SU-DHL-6 (cell line): ENCODE results near the gene RGS17.

ENCODE experiments used
- H2AFZ ChIP-seq: fragments of 200-600 bp; sonication (generic); 2 replicates; pipeline ENCODE4 v1.6.1; 2014; ENCODE audit warnings: low read depth, mild to moderate bottlenecking, moderate library complexity, mixed read lengths, antibody characterized with exemption, low read length; ENCODE audit not compliant: severe bottlenecking
- H3F3A ChIP-seq: fragments of 200-600 bp; shearing (Covaris generic); 2 replicates; pipeline ENCODE4 v1.6.0; 2016; ENCODE audit warnings: antibody characterized with exemption, mild to moderate bottlenecking; ENCODE audit not compliant: insufficient read depth
- H3K27ac ChIP-seq: fragments of 200-600 bp; sonication (generic); 2 replicates; pipeline ENCODE4 v1.5.1; 2016; ENCODE audit warnings: low read depth, mild to moderate bottlenecking, low read length, moderate library complexity, mixed read lengths
- H3K27me3 ChIP-seq: fragments of 200-600 bp; sonication (generic), shearing (Covaris generic); 2 replicates; pipeline ENCODE4 v1.6.0; 2014; ENCODE audit warnings: mild to moderate bottlenecking, low read length
- H3K36me3 ChIP-seq: fragments of 200-600 bp; sonication (generic); 2 replicates; pipeline ENCODE4 v1.6.1; 2014; ENCODE audit warnings: mild to moderate bottlenecking, low read length, mixed read lengths
- H3K4me2 ChIP-seq: fragments of 300-600, 200-600 bp; shearing (Covaris generic), sonication (generic); 2 replicates; pipeline ENCODE4 v1.6.0; 2014; ENCODE audit warnings: low read length, low read depth, mild to moderate bottlenecking; ENCODE audit not compliant: poor library complexity, severe bottlenecking
- H3K4me3 ChIP-seq: fragments of 200-600 bp; sonication (generic); 2 replicates; pipeline ENCODE4 v1.5.1; 2014; ENCODE audit warnings: antibody characterized with exemption, low read length, mild to moderate bottlenecking, mixed read lengths; ENCODE audit not compliant: insufficient read depth, poor library complexity, severe bottlenecking
- H3K79me2 ChIP-seq: fragments of 200-600 bp; sonication (generic); 2 replicates; pipeline ENCODE4 v1.6.1; 2014; ENCODE audit warnings: mild to moderate bottlenecking, low read length, moderate library complexity; ENCODE audit not compliant: insufficient read depth
- H3K9ac ChIP-seq: fragments of 200-600 bp; sonication (generic); 2 replicates; pipeline ENCODE4 v1.7.0; 2014; ENCODE audit warnings: mild to moderate bottlenecking, low read length
- H3K9me2 ChIP-seq: fragments of 200-600 bp; sonication (generic); replicated peaks from 2 replicates; pipeline ENCODE4 v1.6.1; 2014; ENCODE audit warnings: low read length; ENCODE audit not compliant: insufficient read depth
- H3K9me3 ChIP-seq: fragments of 200-600 bp; sonication (generic); 2 replicates; pipeline ENCODE4 v1.6.1; 2014; ENCODE audit warnings: low read length, mixed read lengths; ENCODE audit not compliant: insufficient read depth
- H4K20me1 ChIP-seq: fragments of 200-600 bp; sonication (generic); 2 replicates; pipeline ENCODE4 v1.6.1; 2014; ENCODE audit warnings: low read depth, mild to moderate bottlenecking, antibody characterized with exemption, low read length, moderate library complexity, mixed read lengths
- CTCF ChIP-seq: fragments of 200-600 bp; sonication (generic); IDR thresholded peaks from one replicate; pipeline ENCODE4 v1.5.1; 2017; ENCODE audit warnings: antibody characterized with exemption, mild to moderate bottlenecking, low read length, moderate library complexity; ENCODE audit not compliant: insufficient read depth, poor library complexity, severe bottlenecking
- EZH2phosphoT487 ChIP-seq: fragments of 200-600 bp; sonication (generic), shearing (Covaris generic); conservative IDR thresholded peaks from 2 replicates; pipeline ENCODE4 v1.6.1; 2018; ENCODE audit warnings: mild to moderate bottlenecking, antibody characterized with exemption, low read length, moderate library complexity, mixed read lengths

Gene RGS17

GRCh38 chr6:153034139-153034538 lies 96.9 kb downstream of the RGS17 start:
- H3K27me3 ChIP-seq, result no peaks in the 10 kb centered on the region
- H3K4me2 ChIP-seq, result no peak overlapping the region
- H3K4me3 ChIP-seq, result no peak overlapping the region
- no peak overlapping the region for H2AFZ ChIP-seq
- no peak overlapping the region for H3K9ac ChIP-seq
- H3F3A ChIP-seq, result no peaks in the 10 kb centered on the region
- H4K20me1 ChIP-seq, result no peaks in the 10 kb centered on the region
- H3K9me3 ChIP-seq, result no peaks in the 10 kb centered on the region
- H3K79me2 ChIP-seq, result no peaks in the 10 kb centered on the region
- TF ChIP-seq CTCF, result no peak
- TF ChIP-seq EZH2phosphoT487, result no peak
- H3K36me3 ChIP-seq, result no peaks in the 10 kb centered on the region
- H3K9me2 ChIP-seq, result no peaks in the 10 kb centered on the region
- H3K27ac ChIP-seq, result no peak overlapping the region

GRCh38 chr6:153032255-153032882 lies 98.7 kb downstream of the RGS17 start:
- Histone ChIP-seq H3K79me2 (no peaks in the 10 kb centered on the region), H3K9me2 (no peaks in the 10 kb centered on the region), H2AFZ (no peak overlapping the region), H3F3A (no peaks in the 10 kb centered on the region), H3K4me2 (no peak overlapping the region), H4K20me1 (no peaks in the 10 kb centered on the region), H3K27me3 (no peaks in the 10 kb centered on the region), H3K27ac (no peak overlapping the region), H3K9me3 (no peaks in the 10 kb centered on the region), H3K9ac (no peak overlapping the region), H3K4me3 (no peak overlapping the region), H3K36me3 (no peaks in the 10 kb centered on the region)
- peak; percentile 47 for TF ChIP-seq CTCF
- no peak for TF ChIP-seq EZH2phosphoT487

- no peak for TF ChIP-seq EZH2phosphoT487
- TF ChIP-seq CTCF, result no peak
- no peaks in the 10 kb centered on the region for H3K9me2 ChIP-seq
- H2AFZ ChIP-seq, result no peak overlapping the region
- H4K20me1 ChIP-seq, result no peaks in the 10 kb centered on the region
- no peaks in the 10 kb centered on the region for H3K27me3 ChIP-seq
- no peak overlapping the region for H3K27ac ChIP-seq
- no peaks in the 10 kb centered on the region for H3K79me2 ChIP-seq
- no peak overlapping the region for H3K4me2 ChIP-seq
- no peak overlapping the region for H3K4me3 ChIP-seq
- no peaks in the 10 kb centered on the region for H3F3A ChIP-seq
- no peaks in the 10 kb centered on the region for H3K9me3 ChIP-seq
- no peak overlapping the region for H3K9ac ChIP-seq
- no peaks in the 10 kb centered on the region for H3K36me3 ChIP-seq
These were observed 99.6 kb downstream of the RGS17 start for GRCh38 chr6:153031335-153031955.
